Heart left ventricle (tissue), 13 donors: ENCODE data around the gene CNTNAP5.

Experiments used
- CTCF ChIP-seq, 12 donors: fragments of 200-600 bp; sonication (generic) in 4 of 12; IDR thresholded peaks; one replicate each; pipeline versions ENCODE4 v1.5.0 to v1.8.0; 2018 to 2022; ENCODE audit warnings: antibody characterized with exemption in 12 of 12, mild to moderate bottlenecking in 5 of 12
- POLR2A ChIP-seq, 2 donors: fragments of 450-650 bp; IDR thresholded peaks; one replicate each; pipeline ENCODE4 v1.6.1; 2017; ENCODE audit warnings: antibody characterized with exemption in 2 of 2, mild to moderate bottlenecking in 2 of 2, moderate library complexity in 2 of 2
- donor health status: ischemic (EF 13 %, LVEDD 7.1; RV severe dilation, severe dysfunction).
- donor health status: DM: no; HTN: yes; CAD: no.
- donor health status: DM: no; HTN: no; CAD: no.
- donor health status: ischemic (EF 25% LVEDD 6.9; RV normal size, moderate dysfunction).
- donor health status: ischemic (EF 25% LVEDD 5.7; RV mildly dilated, moderate dysfunction).
- donor health status: ischemic (EF 35%, LVEDD 5.7; RV mildly dilated, moderate dysfunction).
- donor health status: nonischemic (EF 11% LVEDD 7.7; RV severe dilation, severe dysfunction).
- donor health status: DM: yes; HTN: yes; CAD: no.
- donor health status: PGD.
- donor health status: ischemic (EF 29% LVEDD 5.4; RV normal size, mild dysfunction).
- donor health status: nonischemic (EF 23%, LVEDD 6.1; RV moderate dilation, normal function).

- no peak for TF ChIP-seq CTCF (IDR thresholded peaks at IDR 0.05)
- TF ChIP-seq POLR2A (IDR thresholded peaks at IDR 0.05): no peak
These were observed 541.5 kb downstream of the CNTNAP5 start for GRCh38 chr2:124566518-124566970.
